K562 (cell line): ENCODE data around the gene ACTN3. TPM values are rescaled to one million over a fixed set of nuclear protein-coding genes. Genes with fewer than 3 reads are reported as not detected.

Experiments used
- ATAC-seq: fragments of 200-7000 bp; cut with Tn5 transposase; 3 replicates; pipeline ENCODE4 v1.9.1; 2020; ENCODE audit warnings: moderate library complexity
- BruUV-seq: library from RNA; stranded (reverse); fragments of 400-500 nt; replicated peaks from 2 replicates; lab custom pipeline; 2021; lab: Mats Ljungman, UMichigan
- CTCF ChIA-PET: fragments of 300-600 bp; formaldehyde crosslinking; extraction: SDS; loops from one replicate; lab custom pipeline; 2021; ENCODE audit warnings: low intra/inter-chr PET ratio; lab: Yijun Ruan, JAX
- POLR2A ChIA-PET: fragments of 300-600, 350-650 bp; sonication (Branson Sonifier 250); formaldehyde crosslinking; extraction: SDS; loops from one replicate; lab custom pipeline; 2021; ENCODE audit warnings: antibody characterized with exemption, inconsistent platforms; lab: Yijun Ruan, JAX
- DNase-seq, 4 experiments: peaks; one replicate each; pipeline versions ENCODE4 v3.0.0 to v3.0.0-alpha.2; 2011 to 2018; ENCODE audit warnings: low spot score in 3 of 4, mixed read lengths in 3 of 4; ENCODE audit errors: extremely low read depth in 1 of 4
- FAIRE-seq: peaks from 2 replicates; lab custom pipeline; 2011; peaks lifted over from hg19 to GRCh38; lab: Jason Lieb, UNC
- H2AFZ ChIP-seq: 2 replicates; pipeline ENCODE4 v1.6.0; 2011; ENCODE audit warnings: low read depth, low read length, control low read depth, inconsistent platforms
- H3K27ac ChIP-seq: fragments of 200-600 bp; 3 replicates; pipeline ENCODE4 v1.8.0; 2011; ENCODE audit warnings: low read depth, mild to moderate bottlenecking, control low read depth, inconsistent platforms, low read length, moderate library complexity, mixed read lengths; ENCODE audit errors: extremely low read depth
- H3K27me3 ChIP-seq, 2 experiments: fragments of 300-600 bp in 1 of 2; 2 replicates in 1 of 2; 3 replicates in 1 of 2; pipeline versions ENCODE4 v1.6.0 to v1.8.0; 2011; ENCODE audit warnings: inconsistent platforms in 2 of 2, low read length in 2 of 2, mild to moderate bottlenecking in 1 of 2, mixed read lengths in 1 of 2, moderate library complexity in 1 of 2; ENCODE audit not compliant: control insufficient read depth in 2 of 2, insufficient read depth in 2 of 2
- H3K36me3 ChIP-seq: fragments of 300-600 bp; 3 replicates; pipeline ENCODE4 v1.8.0; 2011; ENCODE audit warnings: mild to moderate bottlenecking, low read length, inconsistent platforms; ENCODE audit not compliant: control insufficient read depth, insufficient read depth
- H3K4me1 ChIP-seq, 2 experiments: fragments of 200-600 bp in 1 of 2; replicated peaks in 1 of 2; 2 replicates in 1 of 2; 3 replicates in 1 of 2; pipeline versions ENCODE4 v1.5.1 to v1.8.0; 2011; ENCODE audit warnings: inconsistent platforms in 2 of 2, low read length in 2 of 2, mild to moderate bottlenecking in 1 of 2, mixed read lengths in 1 of 2, moderate library complexity in 1 of 2; ENCODE audit not compliant: control insufficient read depth in 2 of 2, insufficient read depth in 2 of 2
- H3K4me2 ChIP-seq: 2 replicates; pipeline ENCODE4 v1.6.1; 2011; ENCODE audit warnings: low read length, control low read depth, inconsistent platforms, mixed read lengths; ENCODE audit not compliant: insufficient read depth
- H3K4me3 ChIP-seq: fragments of 200-600 bp; sonication (generic), shearing (Covaris generic); 2 replicates; pipeline ENCODE4 v1.5.1; 2016; ENCODE audit warnings: control low read depth, inconsistent platforms
- H3K79me2 ChIP-seq: fragments of 200-600 bp; 3 replicates; pipeline ENCODE4 v1.8.0; 2011; ENCODE audit warnings: low read length, inconsistent platforms; ENCODE audit not compliant: control insufficient read depth, insufficient read depth
- H3K9ac ChIP-seq, 2 experiments: 2 replicates each; pipeline versions ENCODE4 v1.6.0 to v1.6.1; 2011; ENCODE audit warnings: low read depth in 2 of 2, low read length in 2 of 2, control low read depth in 1 of 2, inconsistent platforms in 1 of 2, mild to moderate bottlenecking in 1 of 2, mixed read lengths in 1 of 2; ENCODE audit not compliant: insufficient read depth in 1 of 2
- H3K9me1 ChIP-seq: one replicate; pipeline ENCODE4 v1.6.0; 2011; ENCODE audit warnings: inconsistent platforms, mild to moderate bottlenecking, low read length, moderate library complexity; ENCODE audit not compliant: control insufficient read depth, insufficient read depth
- H3K9me3 ChIP-seq: replicated peaks from 2 replicates; pipeline ENCODE4 v1.5.1; 2011; ENCODE audit warnings: low read depth, low read length, inconsistent platforms; ENCODE audit not compliant: control insufficient read depth, insufficient read depth
- H4K20me1 ChIP-seq: replicated peaks from 2 replicates; pipeline ENCODE4 v1.6.1; 2011; ENCODE audit warnings: low read length, inconsistent platforms, mixed read lengths; ENCODE audit not compliant: control insufficient read depth, insufficient read depth
- BCOR ChIP-seq: fragments of 450-650 bp; IDR thresholded peaks from 2 replicates; pipeline ENCODE4 v1.6.1; 2016
- CBX1 ChIP-seq: sonication (generic); IDR thresholded peaks from 2 replicates; pipeline ENCODE4 v1.6.1; 2016; ENCODE audit warnings: antibody characterized with exemption, low read depth, mild to moderate bottlenecking
- HCFC1 ChIP-seq: IDR thresholded peaks from 2 replicates; pipeline ENCODE4 v1.6.1; 2012; ENCODE audit warnings: low read depth, low read length, improper control_type of control experiment
- HOXB6 ChIP-seq: fragments of 250-450 bp; sonication (Bioruptor Pico); IDR thresholded peaks from 2 replicates; pipeline ENCODE4 v1.5.1; 2022; ENCODE audit warnings: mild to moderate bottlenecking, borderline replicate concordance
- KDM5B ChIP-seq: fragments of 200-600 bp; sonication (generic); IDR thresholded peaks from 2 replicates; pipeline ENCODE4 v1.6.1; 2012; ENCODE audit warnings: low read depth, mild to moderate bottlenecking, moderate library complexity, low read length, control low read depth, inconsistent platforms; ENCODE audit not compliant: insufficient replicate concordance
- KLF6 ChIP-seq: fragments of 250-450 bp; sonication (Bioruptor Pico); IDR thresholded peaks from 2 replicates; pipeline ENCODE4 v1.4.0; 2020; ENCODE audit warnings: mild to moderate bottlenecking, moderate library complexity, borderline replicate concordance
- MTF1 ChIP-seq: fragments of 250-450 bp; sonication (Bioruptor Pico); IDR thresholded peaks from 2 replicates; pipeline ENCODE4 v1.9.0; 2021; ENCODE audit warnings: moderate library complexity, mild to moderate bottlenecking, inconsistent platforms, borderline replicate concordance
- RBM25 ChIP-seq: fragments of 200-400 bp; formaldehyde crosslinking; IDR thresholded peaks from 2 replicates; pipeline ENCODE4 v1.6.1; 2018; ENCODE audit warnings: low read length, low read depth, moderate library complexity; ENCODE audit not compliant: severe bottlenecking
- SRSF3 ChIP-seq: fragments of 200-400 bp; formaldehyde crosslinking; IDR thresholded peaks from 2 replicates; pipeline ENCODE4 v1.6.1; 2016; ENCODE audit warnings: mild to moderate bottlenecking, low read length, moderate library complexity; ENCODE audit not compliant: insufficient read depth
- TBP ChIP-seq: optimal IDR thresholded peaks from 2 replicates; pipeline ENCODE3; 2011; ENCODE audit warnings: low read depth, low read length, improper control_type of control experiment
- ZFP36 ChIP-seq: fragments of 150-350 bp; IDR thresholded peaks from 2 replicates; pipeline ENCODE4 v1.6.1; 2018; ENCODE audit warnings: low read length, low read depth; ENCODE audit not compliant: partially characterized antibody
- ZNF12 ChIP-seq: sonication (generic); formaldehyde crosslinking; IDR thresholded peaks from 2 replicates; pipeline ENCODE4 v1.4.0; 2020; ENCODE audit warnings: mild to moderate bottlenecking, missing genetic modification reagents
- ZNF695 ChIP-seq: fragments of 450-650 bp; formaldehyde crosslinking; IDR thresholded peaks from 2 replicates; pipeline ENCODE4 v1.4.0; 2020; ENCODE audit warnings: mild to moderate bottlenecking, moderate library complexity
- ZNF76 ChIP-seq: fragments of 250-450 bp; sonication (Bioruptor Pico); IDR thresholded peaks from 2 replicates; pipeline ENCODE4 v1.4.0; 2020; ENCODE audit warnings: mild to moderate bottlenecking, moderate library complexity, borderline replicate concordance
- WGBS: fragments of 100-300 bp; shearing (Covaris generic); methylation state at CpG from one replicate; pipeline ENCODE4 v1.1.6; 2016; ENCODE audit warnings: low coverage, mixed read lengths; ENCODE audit not compliant: insufficient coverage; ENCODE audit errors: missing lambda C conversion rate; 5-methylcytosine and 5-hydroxymethylcytosine counted together
- in situ Hi-C: fragments of 300-500 bp; cut with MboI; formaldehyde crosslinking; loops from 4 replicates; pipeline ENCODE4 v1.15.0; 2018; ENCODE audit warnings: inconsistent platforms, mixed read lengths
- intact Hi-C: fragments of 100-400 bp; cut with micrococcal nuclease; formaldehyde crosslinking; loops from 2 replicates; pipeline ENCODE4 v1.14.2; 2022
- polyA plus RNA-seq, 8 experiments: library from polyadenylated mRNA; depleted of rRNA in 4 of 8; stranded (reverse) in 5 of 8; unstranded in 3 of 8; fragments of >200 nt; fragmentation: Nextera tagmentation in 2 of 8; fragmentation: Illumina TruSeq in 1 of 8; extraction: Ambion mirVana in 2 of 8; extraction: Trizol in 1 of 8; gene quantifications; 2 replicates each; pipeline versions ENCODE4 v1.2.1 to v1.2.3, GENCODE V29; 2011 to 2014; ENCODE audit warnings: inconsistent platforms in 1 of 8, missing spikeins in 1 of 8
- total RNA-seq, 7 experiments: library from RNA; depleted of rRNA in 6 of 7; stranded (reverse); fragments of >200 nt in 6 of 7; fragmentation: Illumina TruSeq in 2 of 7; extraction: Trizol in 2 of 7; gene quantifications; 2 replicates each; pipeline versions ENCODE4 v1.2.1 to v1.2.3, GENCODE V29; 2011 to 2021; ENCODE audit warnings: low replicate concordance in 1 of 7
- TF ChIP-seq, protein P1 (sequence below): fragments of 450-650 bp; formaldehyde crosslinking; conservative IDR thresholded peaks from 2 replicates; pipeline ENCODE4 v1.4.0; 2022; ENCODE audit warnings: mild to moderate bottlenecking, missing genetic modification characterization
- TF ChIP-seq, protein P2 (sequence below): fragments of 450-650 bp; IDR thresholded peaks from 2 replicates; pipeline ENCODE4 v1.7.1; 2018; ENCODE audit warnings: mild to moderate bottlenecking, low read depth; ENCODE audit not compliant: partially characterized antibody
- TF ChIP-seq, protein P3 (sequence below): fragments of 250-450 bp; sonication (Bioruptor Pico); IDR thresholded peaks from 2 replicates; pipeline ENCODE4 v1.9.0; 2021; ENCODE audit warnings: mild to moderate bottlenecking, inconsistent platforms

ACTN3 gene
- total and polyA plus RNA-seq, 9 of the 15 experiments (the other 6 are each of a cell fraction or from before 2014, with no cell fraction given): not detected

DNA sequence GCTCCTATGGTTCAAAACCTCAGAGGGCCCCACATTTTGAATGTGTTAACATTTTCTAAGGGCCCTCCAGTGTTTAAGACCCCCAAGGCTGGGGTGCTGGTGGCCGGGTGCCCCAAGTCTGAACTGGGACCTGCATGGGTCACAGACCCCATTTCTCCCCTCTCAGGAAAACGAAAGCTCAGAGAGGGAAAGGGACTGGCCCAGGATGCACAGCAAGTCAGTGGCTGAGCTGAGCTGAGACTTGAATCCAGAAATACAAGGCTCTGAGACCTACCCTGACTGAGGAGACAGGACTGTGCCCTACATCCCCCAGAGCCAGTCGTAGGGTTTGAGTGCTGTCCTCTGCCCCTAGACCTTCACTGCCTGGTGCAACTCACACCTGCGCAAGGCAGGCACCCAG, 4.2 kb downstream of the ACTN3 start:
- peaks cover 0 to 4% of the 10 kb centered on the region in 2 experiments; a peak in 1 of 5 replicates for H3K27me3 ChIP-seq
- in situ Hi-C loops (loop anchor here (10.0 kb wide), 1 partner anchor 264 kb away; no protein-coding TSS in a partner anchor), intact Hi-C loops (no loop called here)
- no peak overlapping the region for H2AFZ ChIP-seq
- FAIRE-seq (no peak), ATAC-seq (no peak), DNase-seq (no peak)
- no peaks in the 10 kb centered on the region for H3K79me2 ChIP-seq
- BruUV-seq: no TSS peak
- H3K36me3 ChIP-seq: no peaks in the 10 kb centered on the region
- no peaks in the 10 kb centered on the region for H3K9me3 ChIP-seq
- H4K20me1 ChIP-seq: no peaks in the 10 kb centered on the region
- no peak overlapping the region for H3K27ac ChIP-seq
- H3K9ac ChIP-seq: no peak overlapping the region
- H3K4me2 ChIP-seq: no peak overlapping the region
- H3K4me1 ChIP-seq: peaks cover 0 to 21% of the 10 kb centered on the region in 2 experiments; a peak in 3 of 5 replicates
- H3K9me1 ChIP-seq: no peaks in the 10 kb centered on the region
- WGBS: 34% methylated on average over 3 of the region's 4 CpGs
- no peak overlapping the region for H3K4me3 ChIP-seq
- POLR2A ChIA-PET: interaction anchor here (1.0 kb wide), 1 partner anchor 11 kb away, joined by 3 read pairs; no protein-coding TSS in a partner anchor
- CTCF ChIA-PET: no interaction called here
- TF ChIP-seq ZNF695 (CRISPR knock-in tag) (no peak), KDM5B (no peak), SRSF3 (no peak), CBX1 (no peak), HCFC1 (no peak), RBM25 (peak; percentile 19), HOXB6 (no peak), TBP (no peak), ZNF12 (CRISPR knock-in tag) (no peak), MTF1 (CRISPR knock-in tag) (no peak), BCOR (peak; percentile 71), ZNF76 (CRISPR knock-in tag) (no peak), KLF6 (no peak), ZFP36 (peak; percentile 74)
- TF ChIP-seq, protein P1, sequence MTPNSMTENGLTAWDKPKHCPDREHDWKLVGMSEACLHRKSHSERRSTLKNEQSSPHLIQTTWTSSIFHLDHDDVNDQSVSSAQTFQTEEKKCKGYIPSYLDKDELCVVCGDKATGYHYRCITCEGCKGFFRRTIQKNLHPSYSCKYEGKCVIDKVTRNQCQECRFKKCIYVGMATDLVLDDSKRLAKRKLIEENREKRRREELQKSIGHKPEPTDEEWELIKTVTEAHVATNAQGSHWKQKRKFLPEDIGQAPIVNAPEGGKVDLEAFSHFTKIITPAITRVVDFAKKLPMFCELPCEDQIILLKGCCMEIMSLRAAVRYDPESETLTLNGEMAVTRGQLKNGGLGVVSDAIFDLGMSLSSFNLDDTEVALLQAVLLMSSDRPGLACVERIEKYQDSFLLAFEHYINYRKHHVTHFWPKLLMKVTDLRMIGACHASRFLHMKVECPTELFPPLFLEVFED (CRISPR knock-in tag): no peak
- TF ChIP-seq, protein P2, sequence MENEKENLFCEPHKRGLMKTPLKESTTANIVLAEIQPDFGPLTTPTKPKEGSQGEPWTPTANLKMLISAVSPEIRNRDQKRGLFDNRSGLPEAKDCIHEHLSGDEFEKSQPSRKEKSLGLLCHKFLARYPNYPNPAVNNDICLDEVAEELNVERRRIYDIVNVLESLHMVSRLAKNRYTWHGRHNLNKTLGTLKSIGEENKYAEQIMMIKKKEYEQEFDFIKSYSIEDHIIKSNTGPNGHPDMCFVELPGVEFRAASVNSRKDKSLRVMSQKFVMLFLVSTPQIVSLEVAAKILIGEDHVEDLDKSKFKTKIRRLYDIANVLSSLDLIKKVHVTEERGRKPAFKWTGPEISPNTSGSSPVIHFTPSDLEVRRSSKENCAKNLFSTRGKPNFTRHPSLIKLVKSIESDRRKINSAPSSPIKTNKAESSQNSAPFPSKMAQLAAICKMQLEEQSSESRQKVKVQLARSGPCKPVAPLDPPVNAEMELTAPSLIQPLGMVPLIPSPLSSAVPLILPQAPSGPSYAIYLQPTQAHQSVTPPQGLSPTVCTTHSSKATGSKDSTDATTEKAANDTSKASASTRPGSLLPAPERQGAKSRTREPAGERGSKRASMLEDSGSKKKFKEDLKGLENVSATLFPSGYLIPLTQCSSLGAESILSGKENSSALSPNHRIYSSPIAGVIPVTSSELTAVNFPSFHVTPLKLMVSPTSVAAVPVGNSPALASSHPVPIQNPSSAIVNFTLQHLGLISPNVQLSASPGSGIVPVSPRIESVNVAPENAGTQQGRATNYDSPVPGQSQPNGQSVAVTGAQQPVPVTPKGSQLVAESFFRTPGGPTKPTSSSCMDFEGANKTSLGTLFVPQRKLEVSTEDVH: no peak
- TF ChIP-seq, protein P3, sequence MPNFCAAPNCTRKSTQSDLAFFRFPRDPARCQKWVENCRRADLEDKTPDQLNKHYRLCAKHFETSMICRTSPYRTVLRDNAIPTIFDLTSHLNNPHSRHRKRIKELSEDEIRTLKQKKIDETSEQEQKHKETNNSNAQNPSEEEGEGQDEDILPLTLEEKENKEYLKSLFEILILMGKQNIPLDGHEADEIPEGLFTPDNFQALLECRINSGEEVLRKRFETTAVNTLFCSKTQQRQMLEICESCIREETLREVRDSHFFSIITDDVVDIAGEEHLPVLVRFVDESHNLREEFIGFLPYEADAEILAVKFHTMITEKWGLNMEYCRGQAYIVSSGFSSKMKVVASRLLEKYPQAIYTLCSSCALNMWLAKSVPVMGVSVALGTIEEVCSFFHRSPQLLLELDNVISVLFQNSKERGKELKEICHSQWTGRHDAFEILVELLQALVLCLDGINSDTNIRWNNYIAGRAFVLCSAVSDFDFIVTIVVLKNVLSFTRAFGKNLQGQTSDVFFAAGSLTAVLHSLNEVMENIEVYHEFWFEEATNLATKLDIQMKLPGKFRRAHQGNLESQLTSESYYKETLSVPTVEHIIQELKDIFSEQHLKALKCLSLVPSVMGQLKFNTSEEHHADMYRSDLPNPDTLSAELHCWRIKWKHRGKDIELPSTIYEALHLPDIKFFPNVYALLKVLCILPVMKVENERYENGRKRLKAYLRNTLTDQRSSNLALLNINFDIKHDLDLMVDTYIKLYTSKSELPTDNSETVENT (CRISPR knock-in tag): no peak
